CD14-positive monocyte (primary cell): Measurements from ENCODE around the gene TBCK. TPM values are rescaled to one million over a fixed set of nuclear protein-coding genes. Genes with fewer than 3 reads are reported as not detected.

Experiments
- DNase-seq, 3 donors: peaks; one replicate each; pipeline ENCODE4 v3.0.0-alpha.2; 2011 to 2022
- H2AFZ ChIP-seq: 2 replicates; pipeline ENCODE4 v1.6.0; 2012; ENCODE audit warnings: mild to moderate bottlenecking, low read depth, low read length, inconsistent platforms; ENCODE audit not compliant: insufficient read depth, poor library complexity, severe bottlenecking
- H3K27ac ChIP-seq, 2 donors: 1 replicate in 1 of 2; 2 replicates in 1 of 2; pipeline ENCODE4 v1.5.1; 2012 to 2013; ENCODE audit warnings: low read length in 2 of 2, control low read depth in 1 of 2, inconsistent platforms in 1 of 2, low read depth in 1 of 2, mild to moderate bottlenecking in 1 of 2
- H3K27me3 ChIP-seq, 2 donors: one replicate each; pipeline versions ENCODE4 v1.6.0 to v1.6.1; 2011 to 2013; ENCODE audit warnings: low read length in 2 of 2; ENCODE audit not compliant: control insufficient read depth in 2 of 2, insufficient read depth in 2 of 2
- H3K36me3 ChIP-seq, 2 donors: replicated peaks in 1 of 2; 1 replicate in 1 of 2; 2 replicates in 1 of 2; pipeline versions ENCODE4 v1.5.1 to v1.6.1; 2012 to 2013; ENCODE audit warnings: low read length in 2 of 2, control low read depth in 1 of 2, inconsistent platforms in 1 of 2, mild to moderate bottlenecking in 1 of 2; ENCODE audit not compliant: insufficient read depth in 2 of 2, control insufficient read depth in 1 of 2
- H3K4me1 ChIP-seq, 2 donors: 1 replicate in 1 of 2; 2 replicates in 1 of 2; pipeline versions ENCODE4 v1.5.1 to v1.6.1; 2012 to 2013; ENCODE audit warnings: low read length in 2 of 2, control low read depth in 1 of 2, inconsistent platforms in 1 of 2, mild to moderate bottlenecking in 1 of 2, moderate library complexity in 1 of 2; ENCODE audit not compliant: insufficient read depth in 2 of 2, control insufficient read depth in 1 of 2
- H3K4me2 ChIP-seq: replicated peaks from 2 replicates; pipeline ENCODE3; 2012; ENCODE audit warnings: low read length, moderate library complexity, mild to moderate bottlenecking; ENCODE audit not compliant: poor library complexity, severe bottlenecking; ENCODE audit errors: extremely low read depth
- H3K4me3 ChIP-seq, 3 experiments: fragments of 200-600 bp in 1 of 3; sonication (generic) in 1 of 3; replicated peaks in 1 of 3; 1 replicate in 2 of 3; 2 replicates in 1 of 3; pipeline ENCODE4 v1.5.1; 2011 to 2013; ENCODE audit warnings: low read length in 3 of 3, mild to moderate bottlenecking in 3 of 3, control low read depth in 2 of 3, low read depth in 2 of 3, inconsistent platforms in 1 of 3, moderate library complexity in 1 of 3
- H3K79me2 ChIP-seq: 2 replicates; pipeline ENCODE4 v1.6.0; 2012; ENCODE audit warnings: mild to moderate bottlenecking, control low read depth, inconsistent platforms, low read length, moderate library complexity; ENCODE audit not compliant: insufficient read depth
- H3K9ac ChIP-seq: 2 replicates; pipeline ENCODE4 v1.6.0; 2017; ENCODE audit warnings: low read length, mild to moderate bottlenecking; ENCODE audit not compliant: insufficient read depth, poor library complexity, severe bottlenecking
- H3K9me3 ChIP-seq, 2 donors: replicated peaks in 1 of 2; 1 replicate in 1 of 2; 2 replicates in 1 of 2; pipeline versions ENCODE4 v1.5.1 to v1.6.1; 2012 to 2013; ENCODE audit warnings: low read length in 2 of 2, control low read depth in 1 of 2; ENCODE audit not compliant: control insufficient read depth in 1 of 2, insufficient read depth in 1 of 2
- H4K20me1 ChIP-seq: 2 replicates; pipeline ENCODE4 v1.6.0; 2012; ENCODE audit warnings: mild to moderate bottlenecking, low read length, control low read depth, moderate library complexity; ENCODE audit not compliant: insufficient read depth
- H3K27ac Mint-ChIP-seq, 7 donors: one replicate each; pipeline ENCODE4 v1.8.0; 2020; ENCODE audit warnings: mild to moderate bottlenecking in 7 of 7, mixed read lengths in 7 of 7, moderate library complexity in 6 of 7, inconsistent platforms in 2 of 7
- H3K27me3 Mint-ChIP-seq, 3 donors: one replicate each; pipeline ENCODE4 v1.8.0; 2021 to 2022; ENCODE audit warnings: low read depth in 3 of 3, mild to moderate bottlenecking in 3 of 3, mixed read lengths in 3 of 3, moderate library complexity in 3 of 3, inconsistent platforms in 1 of 3
- H3K36me3 Mint-ChIP-seq, 2 donors: one replicate each; pipeline ENCODE4 v1.8.0; 2020; ENCODE audit warnings: mixed read lengths in 2 of 2, inconsistent platforms in 1 of 2, mild to moderate bottlenecking in 1 of 2
- H3K4me1 Mint-ChIP-seq: one replicate; pipeline ENCODE4 v1.8.0; 2020; ENCODE audit warnings: mild to moderate bottlenecking, mixed read lengths
- H3K4me3 Mint-ChIP-seq, 2 donors: one replicate each; pipeline ENCODE4 v1.8.0; 2020; ENCODE audit warnings: mild to moderate bottlenecking in 2 of 2, mixed read lengths in 2 of 2, moderate library complexity in 1 of 2
- H3K9me3 Mint-ChIP-seq, 7 donors: one replicate each; pipeline ENCODE4 v1.8.0; 2020 to 2022; ENCODE audit warnings: mixed read lengths in 7 of 7, mild to moderate bottlenecking in 6 of 7, moderate library complexity in 6 of 7, inconsistent platforms in 2 of 7
- CTCF ChIP-seq: fragments of 200-600 bp; IDR thresholded peaks from one replicate; pipeline ENCODE4 v1.8.0; 2022; ENCODE audit warnings: antibody characterized with exemption, mild to moderate bottlenecking
- WGBS: methylation state at CpG from one replicate; pipeline ENCODE4 v1.1.5; 2013; ENCODE audit warnings: missing lambda C conversion rate; ENCODE audit not compliant: insufficient coverage; 5-methylcytosine and 5-hydroxymethylcytosine counted together
- intact Hi-C, 2 donors: fragments of 100-400 bp; cut with micrococcal nuclease; formaldehyde crosslinking; loops; one replicate each; pipeline versions ENCODE4 v1.15.0 to v1.15.1; 2023
- polyA plus RNA-seq, 3 donors: library from polyadenylated mRNA; depleted of rRNA in 1 of 3; unstranded in 2 of 3; stranded (reverse) in 1 of 3; fragments of 300-500 nt in 2 of 3; fragments of >200 nt in 1 of 3; fragmentation: Illumina TruSeq in 2 of 3; gene quantifications; 1 replicate in 2 of 3; 2 replicates in 1 of 3; pipeline ENCODE4 v1.2.3, GENCODE V29; 2012 to 2021

The TBCK gene
- polyA plus RNA-seq, 3 donors = 8.0 to 14.0 (median 12.5) TPM

- no peak overlapping the region for H3K27ac Mint-ChIP-seq
Measured at GRCh38 chr4:106046083-106046482, 269.9 kb downstream of the TBCK start.

GRCh38 chr4:106041294-106042002, 274.6 kb downstream of the TBCK start:
- Histone ChIP-seq H3K27ac (no peak overlapping the region), H3K36me3 (peaks cover 2 to 8% of the 10 kb centered on the region in 2 donors), H4K20me1 (no peaks in the 10 kb centered on the region), H3K9ac (no peak overlapping the region), H3K4me3 (no peak overlapping the region), H3K4me1 (no peaks in the 10 kb centered on the region), H3K4me2 (no peak overlapping the region), H3K9me3 (no peaks in the 10 kb centered on the region), H3K27me3 (no peaks in the 10 kb centered on the region), H2AFZ (no peak overlapping the region), H3K79me2 (no peaks in the 10 kb centered on the region)
- no peak for DNase-seq
- peaks cover 8 to 12% of the 10 kb centered on the region in 2 donors for H3K36me3 Mint-ChIP-seq
- no CpG with 5 or more reads among the region's 2 CpGs for WGBS
- H3K27ac Mint-ChIP-seq = no peak overlapping the region
- TF ChIP-seq CTCF = no peak
- intact Hi-C loops = no loop called here
- no peak overlapping the region for H3K4me3 Mint-ChIP-seq
- H3K27me3 Mint-ChIP-seq = peaks cover 0 to 2% (median 0%) of the 10 kb centered on the region in 3 donors
- peaks cover 0 to 2% (median 0%) of the 10 kb centered on the region in 7 donors for H3K9me3 Mint-ChIP-seq
- no peaks in the 10 kb centered on the region for H3K4me1 Mint-ChIP-seq

More at GRCh38 chr4:106046083-106046482, 269.9 kb downstream of the TBCK start:
- Histone ChIP-seq H3K27ac (no peak overlapping the region), H3K79me2 (no peaks in the 10 kb centered on the region), H3K9ac (no peak overlapping the region), H3K36me3 (peaks cover 2 to 9% of the 10 kb centered on the region in 2 donors), H3K4me2 (no peak overlapping the region), H3K9me3 (no peaks in the 10 kb centered on the region), H3K4me3 (no peak overlapping the region), H2AFZ (no peak overlapping the region), H3K4me1 (no peaks in the 10 kb centered on the region), H3K27me3 (no peaks in the 10 kb centered on the region), H4K20me1 (no peaks in the 10 kb centered on the region)
- peaks cover 8 to 12% of the 10 kb centered on the region in 2 donors for H3K36me3 Mint-ChIP-seq
- no peak for TF ChIP-seq CTCF
- intact Hi-C loops = no loop called here
- H3K4me1 Mint-ChIP-seq = no peaks in the 10 kb centered on the region
- WGBS = 100% methylated on average over 1 of the region's 3 CpGs
- peaks cover 0 to 2% (median 0%) of the 10 kb centered on the region in 3 donors for H3K27me3 Mint-ChIP-seq
- peaks cover 0 to 4% (median 0%) of the 10 kb centered on the region in 7 donors for H3K9me3 Mint-ChIP-seq
- H3K4me3 Mint-ChIP-seq = no peak overlapping the region
- DNase-seq = no peak
